ENCODE results near the gene SULF2.

Gene SULF2

DNA sequence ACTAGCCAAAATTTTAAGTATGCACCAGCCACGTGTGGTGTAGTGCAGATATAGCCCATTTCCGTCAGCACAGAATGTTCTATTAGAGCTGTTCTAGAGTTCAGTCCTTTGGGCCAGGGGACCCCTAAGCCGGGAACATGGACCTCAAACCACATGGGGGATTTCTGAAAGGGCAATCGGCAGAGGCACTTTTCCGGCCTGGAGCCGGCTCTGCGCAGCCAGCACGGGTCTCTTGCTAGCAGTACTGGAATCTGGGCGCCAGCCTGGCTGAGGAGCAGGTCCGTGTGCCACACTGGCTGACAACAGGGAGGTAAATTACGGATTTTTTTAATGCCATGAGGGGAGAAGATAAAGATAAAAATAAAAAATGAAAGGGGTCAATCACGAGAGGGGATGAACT, 120.5 kb downstream of the SULF2 start:
- H3K4me3 ChIP-seq (ENCODE audit: low read depth, low read length): no peak overlapping the region
- no peaks in the 10 kb centered on the region for H3K36me3 ChIP-seq
- DNase-seq: no peak
- H3K27ac ChIP-seq: peak overlapping the region; percentile 25; the same call in 1 of the 2 replicates
- TF ChIP-seq, protein P1, sequence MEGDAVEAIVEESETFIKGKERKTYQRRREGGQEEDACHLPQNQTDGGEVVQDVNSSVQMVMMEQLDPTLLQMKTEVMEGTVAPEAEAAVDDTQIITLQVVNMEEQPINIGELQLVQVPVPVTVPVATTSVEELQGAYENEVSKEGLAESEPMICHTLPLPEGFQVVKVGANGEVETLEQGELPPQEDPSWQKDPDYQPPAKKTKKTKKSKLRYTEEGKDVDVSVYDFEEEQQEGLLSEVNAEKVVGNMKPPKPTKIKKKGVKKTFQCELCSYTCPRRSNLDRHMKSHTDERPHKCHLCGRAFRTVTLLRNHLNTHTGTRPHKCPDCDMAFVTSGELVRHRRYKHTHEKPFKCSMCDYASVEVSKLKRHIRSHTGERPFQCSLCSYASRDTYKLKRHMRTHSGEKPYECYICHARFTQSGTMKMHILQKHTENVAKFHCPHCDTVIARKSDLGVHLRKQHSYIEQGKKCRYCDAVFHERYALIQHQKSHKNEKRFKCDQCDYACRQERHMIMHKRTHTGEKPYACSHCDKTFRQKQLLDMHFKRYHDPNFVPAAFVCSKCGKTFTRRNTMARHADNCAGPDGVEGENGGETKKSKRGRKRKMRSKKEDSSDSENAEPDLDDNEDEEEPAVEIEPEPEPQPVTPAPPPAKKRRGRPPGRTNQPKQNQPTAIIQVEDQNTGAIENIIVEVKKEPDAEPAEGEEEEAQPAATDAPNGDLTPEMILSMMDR (IDR thresholded peaks at IDR 0.05; ENCODE audit: low read depth, low read length): no peak
- no peaks in the 10 kb centered on the region for H3K9me3 ChIP-seq (ENCODE audit: severe bottlenecking)
- H3K27me3 ChIP-seq (ENCODE audit: insufficient read depth, low read depth, severe bottlenecking): no peaks in the 10 kb centered on the region

DNA sequence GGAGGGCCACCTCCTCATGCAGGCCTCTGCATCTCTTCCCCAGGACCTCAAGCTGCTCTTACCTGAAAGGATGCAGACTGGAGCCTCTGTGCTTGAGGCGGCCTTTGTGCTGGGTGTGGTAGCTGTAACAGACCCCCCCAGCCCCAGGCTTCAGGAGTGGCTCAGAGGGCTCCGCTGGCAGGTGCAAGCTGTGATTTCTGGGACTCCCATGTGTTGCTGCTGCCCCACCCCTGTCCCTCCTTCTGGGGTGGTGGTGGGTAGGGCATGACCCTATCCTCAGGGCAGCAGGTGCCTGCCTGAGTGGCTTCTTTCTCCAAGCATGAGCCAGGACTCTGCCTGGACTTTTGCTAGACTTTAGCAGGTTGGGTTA, 121.2 kb downstream of the SULF2 start:
- TF ChIP-seq, protein P1 (IDR thresholded peaks at IDR 0.05; ENCODE audit: low read depth, low read length): no peak
- H3K36me3 ChIP-seq: no peaks in the 10 kb centered on the region

DNA sequence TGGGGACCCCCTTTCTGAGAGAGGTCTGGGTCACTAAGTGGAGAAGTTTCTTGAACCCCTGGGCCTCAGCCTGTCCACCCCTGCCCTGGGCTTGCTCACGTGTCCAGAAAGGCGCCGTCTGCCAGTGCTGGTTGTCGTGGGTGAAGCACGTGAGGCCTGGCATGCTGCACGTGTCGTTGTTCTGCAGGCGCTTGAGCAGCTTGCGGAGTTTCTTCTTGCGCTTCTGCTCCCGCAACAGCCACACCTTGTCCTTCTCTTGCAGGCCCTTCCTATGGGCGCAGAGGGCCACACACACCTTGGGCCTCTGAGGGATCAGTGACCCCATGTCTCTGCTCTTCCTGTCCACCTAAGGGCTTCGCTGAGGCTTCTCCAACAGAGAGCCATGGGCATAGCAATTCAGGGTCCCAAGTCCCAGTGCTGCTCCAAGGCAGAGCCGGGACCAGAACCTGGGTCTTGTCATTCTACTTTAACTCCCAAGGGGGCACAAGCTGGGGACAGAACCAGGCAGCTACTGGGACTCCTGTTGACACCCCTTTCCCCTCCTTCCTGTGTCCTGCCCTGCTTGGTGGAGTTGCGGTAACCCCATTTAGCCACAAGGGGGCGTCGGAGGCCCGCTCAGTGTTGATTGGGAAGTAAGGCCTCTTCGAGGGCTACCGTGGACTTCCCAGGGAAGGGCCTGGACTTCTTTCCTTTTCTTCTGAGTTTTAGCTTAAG, 121.8 kb downstream of the SULF2 start:
- peak; percentile 86 for DNase-seq
- TF ChIP-seq, protein P1 (IDR thresholded peaks at IDR 0.05; ENCODE audit: low read depth, low read length): peak; percentile 94
- no peak overlapping the region for H3K27ac ChIP-seq
- no peaks in the 10 kb centered on the region for H3K9me3 ChIP-seq (ENCODE audit: severe bottlenecking)
- H3K27me3 ChIP-seq (ENCODE audit: insufficient read depth, low read depth, severe bottlenecking): no peaks in the 10 kb centered on the region
- H3K36me3 ChIP-seq: no peaks in the 10 kb centered on the region
- H3K4me3 ChIP-seq (ENCODE audit: low read depth, low read length): no peak overlapping the region

More for the DNA sequence above, 121.2 kb downstream of the SULF2 start:
- H3K27ac ChIP-seq: no peak overlapping the region
- H3K9me3 ChIP-seq (ENCODE audit: severe bottlenecking): no peaks in the 10 kb centered on the region
- no peak for DNase-seq
- no peak overlapping the region for H3K4me3 ChIP-seq (ENCODE audit: low read depth, low read length)
- H3K27me3 ChIP-seq (ENCODE audit: insufficient read depth, low read depth, severe bottlenecking): no peaks in the 10 kb centered on the region

DNA sequence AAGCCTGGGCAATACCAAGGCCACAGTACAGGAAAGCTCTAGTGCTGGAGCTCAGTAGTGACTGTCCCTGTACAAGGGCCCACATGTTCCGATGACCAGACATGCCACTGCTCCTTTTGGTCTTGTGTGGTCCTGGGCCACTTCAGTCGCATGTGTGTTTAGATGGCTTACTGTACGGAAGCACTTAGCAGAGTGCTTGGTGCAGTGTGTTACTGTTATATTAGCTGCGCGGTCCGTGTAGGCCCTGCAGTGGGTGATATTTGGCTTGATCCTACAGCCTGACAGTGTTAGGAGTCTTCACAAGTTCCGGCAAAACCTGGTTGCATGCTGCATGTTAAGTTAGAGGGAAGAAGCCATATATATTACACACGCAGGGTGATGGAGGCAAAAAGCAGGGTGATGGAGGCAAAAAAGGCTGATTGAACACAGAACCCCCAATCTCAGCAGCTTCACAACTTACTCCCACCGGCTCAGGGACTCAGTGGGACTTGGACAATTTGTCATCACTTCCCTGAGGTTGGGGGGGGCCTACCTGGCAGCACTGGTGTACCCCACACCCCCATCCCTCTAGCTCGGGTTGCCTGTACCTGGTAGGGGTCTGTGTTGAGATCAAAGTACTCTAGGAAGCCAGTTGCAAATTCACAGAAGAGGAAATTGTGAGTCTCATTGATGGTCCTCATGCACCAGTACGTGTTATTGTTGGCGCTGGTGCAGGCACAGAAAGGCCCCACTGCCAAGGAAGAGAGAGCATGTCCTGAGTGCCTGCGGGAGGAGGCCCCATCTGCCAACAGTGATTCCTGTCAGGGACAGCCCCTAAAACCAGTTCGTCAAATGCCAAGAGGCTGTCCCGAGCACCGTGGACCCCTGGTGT, 122.6 kb downstream of the SULF2 start:
- Histone ChIP-seq H3K27ac (no peak overlapping the region), H3K27me3 (ENCODE audit: insufficient read depth, low read depth, severe bottlenecking) (no peaks in the 10 kb centered on the region), H3K9me3 (ENCODE audit: severe bottlenecking) (no peaks in the 10 kb centered on the region), H3K36me3 (no peaks in the 10 kb centered on the region), H3K4me3 (ENCODE audit: low read depth, low read length) (no peak overlapping the region)
- no peak for DNase-seq
- TF ChIP-seq, protein P1 (IDR thresholded peaks at IDR 0.05; ENCODE audit: low read depth, low read length): no peak

DNA sequence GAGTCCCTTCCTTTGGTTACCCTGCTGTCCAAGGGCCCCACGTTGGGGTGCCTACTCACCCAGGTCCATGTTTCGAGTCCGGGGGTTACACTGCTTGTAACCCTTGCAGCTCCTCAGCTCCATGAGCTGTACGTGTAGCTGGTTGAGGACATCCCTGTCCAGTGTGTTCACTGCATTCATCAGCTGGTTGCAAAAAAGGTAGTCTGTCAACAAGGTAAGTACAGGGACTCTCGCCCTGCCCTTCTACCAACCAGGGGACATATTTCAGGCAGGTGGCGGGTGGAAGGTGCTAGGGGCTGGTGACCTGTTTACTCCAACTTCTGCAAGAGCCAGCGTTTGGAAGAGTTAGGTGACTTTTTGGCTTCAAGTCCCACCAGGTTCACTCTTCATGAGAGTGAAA, 123.6 kb downstream of the SULF2 start:
- no peak overlapping the region for H3K4me3 ChIP-seq (ENCODE audit: low read depth, low read length)
- H3K9me3 ChIP-seq (ENCODE audit: severe bottlenecking): no peaks in the 10 kb centered on the region
- TF ChIP-seq, protein P1 (IDR thresholded peaks at IDR 0.05; ENCODE audit: low read depth, low read length): no peak
- no peak overlapping the region for H3K27ac ChIP-seq
- no peaks in the 10 kb centered on the region for H3K27me3 ChIP-seq (ENCODE audit: insufficient read depth, low read depth, severe bottlenecking)
- no peaks in the 10 kb centered on the region for H3K36me3 ChIP-seq
- no peak for DNase-seq
